ENCODE measurements around the gene ADAMTS6. TPM values are rescaled to one million over a fixed set of nuclear protein-coding genes. Genes with fewer than 3 reads are reported as not detected.

ADAMTS6 gene
- total RNA-seq, 1 experiment from 2014 or later, result 7.2 TPM

DNA sequence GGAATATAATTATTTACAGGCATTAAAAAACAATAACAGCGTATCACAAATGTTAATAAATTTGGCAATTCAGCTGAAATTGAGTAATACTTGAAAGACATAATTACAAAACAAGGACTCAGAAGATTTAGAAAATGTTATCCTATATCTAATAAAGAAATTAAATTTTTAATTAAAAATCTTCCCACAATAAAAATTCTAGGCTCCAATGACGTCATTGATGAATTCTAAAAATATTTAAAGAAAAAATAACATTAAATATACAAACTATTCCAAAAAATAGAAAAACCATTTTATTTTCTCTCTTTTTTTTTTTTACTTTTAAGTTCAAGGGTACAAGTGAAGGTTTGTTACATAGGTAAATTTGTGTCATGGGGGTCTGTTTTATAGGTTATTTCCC lies 161.5 kb downstream of the ADAMTS6 start:
- H3K4me1 ChIP-seq, result no peaks in the 10 kb centered on the region
- DNase-seq, result no peak
- no peak overlapping the region for H3K4me3 ChIP-seq
- peaks cover 4% of the 10 kb centered on the region; the same call in 1 of the 2 replicates for H3K9me3 ChIP-seq (replicated peaks)
- H3K27me3 ChIP-seq, result no peaks in the 10 kb centered on the region
- H3K36me3 ChIP-seq, result no peaks in the 10 kb centered on the region
- no peak overlapping the region for H3K27ac ChIP-seq

GRCh38 chr5:65307931-65308330 lies 173.8 kb downstream of the ADAMTS6 start:
- no peak overlapping the region for H3K4me3 ChIP-seq
- H3K27ac ChIP-seq, result no peak overlapping the region
- no peaks in the 10 kb centered on the region for H3K36me3 ChIP-seq
- no peaks in the 10 kb centered on the region for H3K27me3 ChIP-seq
- no peaks in the 10 kb centered on the region for H3K9me3 ChIP-seq (replicated peaks)
- DNase-seq, result no peak
- H3K4me1 ChIP-seq, result no peaks in the 10 kb centered on the region

- H3K36me3 ChIP-seq, result no peaks in the 10 kb centered on the region
- H3K4me3 ChIP-seq, result no peak overlapping the region
- no peak overlapping the region for H3K27ac ChIP-seq
- no peaks in the 10 kb centered on the region for H3K9me3 ChIP-seq (replicated peaks)
- H3K27me3 ChIP-seq, result no peaks in the 10 kb centered on the region
- no peak for DNase-seq
- no peaks in the 10 kb centered on the region for H3K4me1 ChIP-seq
These were observed 174.6 kb downstream of the ADAMTS6 start for GRCh38 chr5:65307088-65307487.

- no peaks in the 10 kb centered on the region for H3K27me3 ChIP-seq
- no peak overlapping the region for H3K4me3 ChIP-seq
- no peaks in the 10 kb centered on the region for H3K4me1 ChIP-seq
- no peaks in the 10 kb centered on the region for H3K36me3 ChIP-seq
- no peak overlapping the region for H3K27ac ChIP-seq
- no peaks in the 10 kb centered on the region for H3K9me3 ChIP-seq (replicated peaks)
- no peak for DNase-seq
These were observed 175.8 kb downstream of the ADAMTS6 start for GRCh38 chr5:65305913-65306312.

DNA sequence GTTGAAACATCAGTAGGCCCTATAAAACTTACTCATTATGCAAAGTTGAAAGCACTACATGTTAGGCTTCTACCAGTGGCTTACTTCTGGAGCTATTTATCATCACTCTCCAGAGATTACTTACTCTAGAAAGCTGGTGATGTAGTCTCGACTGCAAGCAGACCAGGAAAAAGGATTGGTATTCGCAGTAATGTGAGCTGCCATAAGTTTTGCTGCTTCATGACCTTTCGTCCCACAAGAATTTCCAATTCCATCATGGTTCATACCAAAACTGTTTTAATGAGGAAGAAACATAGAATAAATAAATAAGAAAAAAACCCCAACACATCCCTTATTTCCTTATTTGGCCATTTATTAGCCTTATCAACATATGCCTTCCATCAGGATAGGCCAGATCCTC lies 181.9 kb downstream of the ADAMTS6 start:
- no peaks in the 10 kb centered on the region for H3K27me3 ChIP-seq
- no peak overlapping the region for H3K27ac ChIP-seq
- DNase-seq, result no peak
- no peaks in the 10 kb centered on the region for H3K36me3 ChIP-seq
- H3K4me1 ChIP-seq, result no peaks in the 10 kb centered on the region
- H3K9me3 ChIP-seq (replicated peaks), result no peaks in the 10 kb centered on the region
- no peak overlapping the region for H3K4me3 ChIP-seq

- Histone ChIP-seq H3K4me1 (no peaks in the 10 kb centered on the region), H3K9me3 (replicated peaks) (no peaks in the 10 kb centered on the region), H3K4me3 (no peak overlapping the region), H3K27ac (no peak overlapping the region), H3K36me3 (no peaks in the 10 kb centered on the region), H3K27me3 (no peaks in the 10 kb centered on the region)
- no peak for DNase-seq
These were observed 185.7 kb downstream of the ADAMTS6 start for GRCh38 chr5:65296067-65296466.

DNA sequence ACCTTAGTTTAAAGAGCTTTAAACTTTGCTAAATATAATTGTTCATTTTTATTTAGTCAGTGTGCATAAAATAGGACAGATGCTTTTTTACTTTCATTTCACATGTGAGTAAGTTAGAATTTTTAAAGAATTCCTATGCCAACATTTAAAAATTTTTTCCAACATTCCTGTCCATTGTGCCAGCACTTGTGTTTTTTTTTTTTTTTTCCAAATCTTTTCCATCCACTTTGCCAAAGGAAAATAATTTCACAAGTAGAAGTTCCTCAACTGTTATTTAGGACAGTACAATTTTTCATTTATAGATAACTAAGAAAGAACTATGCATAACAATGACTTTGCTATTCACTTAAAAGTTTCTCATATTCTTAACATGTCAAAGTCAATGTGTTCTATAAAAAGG lies 189.5 kb downstream of the ADAMTS6 start:
- no peaks in the 10 kb centered on the region for H3K27me3 ChIP-seq
- H3K36me3 ChIP-seq, result no peaks in the 10 kb centered on the region
- no peak for DNase-seq
- H3K27ac ChIP-seq, result no peak overlapping the region
- no peak overlapping the region for H3K4me3 ChIP-seq
- no peaks in the 10 kb centered on the region for H3K9me3 ChIP-seq (replicated peaks)
- H3K4me1 ChIP-seq, result no peaks in the 10 kb centered on the region

DNA sequence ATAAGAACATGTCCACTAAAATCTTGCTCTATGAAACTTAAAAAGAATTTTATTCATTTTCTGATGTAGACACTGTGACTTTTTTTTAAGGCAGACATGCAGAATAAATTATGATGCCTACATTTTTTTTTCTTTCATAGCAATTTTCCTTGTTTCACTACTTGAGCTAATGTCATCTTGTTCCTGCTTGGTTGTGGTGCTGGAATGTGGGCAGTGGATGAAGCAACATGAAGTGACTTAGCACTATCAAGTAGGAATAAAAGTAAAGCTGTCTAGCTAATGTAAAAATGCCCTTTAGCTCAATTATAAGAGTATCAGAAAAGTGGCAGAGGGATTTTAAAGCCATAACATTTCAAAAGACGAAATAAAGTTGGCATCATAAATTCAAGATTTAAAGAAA lies 191.0 kb downstream of the ADAMTS6 start:
- no peak overlapping the region for H3K4me3 ChIP-seq
- H3K9me3 ChIP-seq (replicated peaks), result no peaks in the 10 kb centered on the region
- DNase-seq, result no peak
- no peaks in the 10 kb centered on the region for H3K27me3 ChIP-seq
- H3K27ac ChIP-seq, result no peak overlapping the region
- no peaks in the 10 kb centered on the region for H3K4me1 ChIP-seq
- H3K36me3 ChIP-seq, result no peaks in the 10 kb centered on the region

GRCh38 chr5:65288657-65289056 lies 193.1 kb downstream of the ADAMTS6 start:
- Histone ChIP-seq H3K4me3 (no peak overlapping the region), H3K9me3 (replicated peaks) (no peaks in the 10 kb centered on the region), H3K36me3 (no peaks in the 10 kb centered on the region), H3K27me3 (no peaks in the 10 kb centered on the region), H3K27ac (no peak overlapping the region), H3K4me1 (no peaks in the 10 kb centered on the region)
- no peak for DNase-seq

GRCh38 chr5:65279603-65280002 lies 202.1 kb downstream of the ADAMTS6 start:
- no peak for DNase-seq
- H3K36me3 ChIP-seq, result no peaks in the 10 kb centered on the region
- H3K27ac ChIP-seq, result no peak overlapping the region
- H3K27me3 ChIP-seq, result no peaks in the 10 kb centered on the region
- H3K9me3 ChIP-seq (replicated peaks), result no peaks in the 10 kb centered on the region
- H3K4me3 ChIP-seq, result no peak overlapping the region
- H3K4me1 ChIP-seq, result no peaks in the 10 kb centered on the region

DNA sequence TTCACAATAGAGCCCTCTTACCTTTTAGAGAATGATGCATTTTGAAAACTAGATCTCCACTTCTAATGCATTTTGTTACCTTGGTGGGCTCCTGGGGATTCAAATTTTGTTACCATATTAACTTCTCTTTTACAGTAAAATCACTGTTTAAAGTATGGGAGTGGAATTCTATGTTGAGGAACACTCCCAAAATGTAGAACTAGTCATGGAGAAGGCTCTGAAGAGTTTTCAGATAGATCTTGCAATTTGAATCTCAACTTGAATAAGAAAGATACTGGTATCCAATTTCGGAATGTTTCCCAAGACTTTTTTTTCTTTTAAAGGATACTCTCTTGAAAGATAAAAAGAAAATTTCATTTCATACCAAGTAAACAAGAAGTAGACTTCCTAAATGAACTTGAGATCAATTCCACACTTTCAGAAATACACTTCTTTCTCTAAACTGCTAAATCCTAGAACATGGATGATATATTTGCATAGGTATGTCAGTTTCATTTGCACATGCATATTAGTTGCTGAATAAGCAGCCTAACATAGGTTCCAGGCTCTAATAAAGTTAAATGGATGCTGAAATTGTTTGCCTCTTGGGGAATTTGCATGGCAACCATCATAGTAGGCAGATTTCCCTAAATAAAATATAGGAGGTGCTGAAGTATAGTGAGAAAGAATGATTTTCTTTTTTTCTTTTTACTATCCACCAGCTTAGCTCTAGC lies 205.4 kb downstream of the ADAMTS6 start:
- no peaks in the 10 kb centered on the region for H3K9me3 ChIP-seq (replicated peaks)
- H3K4me3 ChIP-seq, result no peak overlapping the region
- peaks cover 11% of the 10 kb centered on the region for H3K4me1 ChIP-seq
- no peak overlapping the region for H3K27ac ChIP-seq
- no peaks in the 10 kb centered on the region for H3K27me3 ChIP-seq
- 0 out of 2 replicates have a peak, but pooled peaks cover 2% of the 10 kb centered on the region for H3K36me3 ChIP-seq
- no peak for DNase-seq

DNA sequence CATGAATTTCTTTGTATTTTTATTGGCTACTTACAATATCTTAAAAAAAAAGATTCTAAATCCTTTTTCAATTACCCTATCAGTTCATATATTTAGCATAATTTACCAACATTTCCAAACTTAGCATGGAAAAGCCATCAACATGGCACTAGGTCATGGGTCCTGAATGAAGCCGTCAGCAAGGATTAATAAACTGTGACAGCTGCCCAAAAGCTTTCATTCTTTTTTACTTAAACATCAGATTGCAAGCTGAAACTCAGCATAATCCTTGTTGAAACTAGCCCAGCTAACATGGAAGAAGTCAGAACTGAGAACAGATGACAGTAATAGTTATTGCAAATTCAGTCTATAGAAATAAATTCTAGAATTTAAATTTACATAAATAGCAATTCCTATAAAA lies 209.8 kb downstream of the ADAMTS6 start:
- Histone ChIP-seq H3K36me3 (peaks cover 2% of the 10 kb centered on the region; the same call in 1 of the 2 replicates), H3K27ac (peak overlapping the region; percentile 1; the same call in 1 of the 2 replicates)
- peak in 1 of 2 experiments; percentile 57 for DNase-seq

DNA sequence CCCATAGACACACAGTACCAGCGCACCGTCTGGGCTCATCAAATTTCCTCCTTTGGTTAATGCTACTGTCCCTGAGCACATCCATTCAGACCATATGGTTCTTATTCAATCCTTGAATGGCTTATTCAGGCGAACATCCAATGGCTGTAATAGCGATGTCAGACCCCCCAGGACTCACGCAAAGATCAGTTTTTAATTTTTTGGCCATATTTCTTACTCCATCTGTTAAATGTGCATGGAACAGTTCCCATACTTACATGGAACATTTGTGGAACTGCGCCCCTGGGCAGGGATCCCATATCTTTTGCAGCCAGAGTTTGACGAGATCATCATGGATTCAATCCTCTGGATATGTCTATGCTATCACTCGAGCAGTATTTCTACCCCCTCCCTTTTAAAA lies 213.2 kb downstream of the ADAMTS6 start:
- peaks cover 28% of the 10 kb centered on the region for H3K4me1 ChIP-seq
- no peak overlapping the region for H3K27ac ChIP-seq
- no peak for DNase-seq
- no peaks in the 10 kb centered on the region for H3K27me3 ChIP-seq
- no peaks in the 10 kb centered on the region for H3K9me3 ChIP-seq (replicated peaks)
- peaks cover 2% of the 10 kb centered on the region; the same call in 1 of the 2 replicates for H3K36me3 ChIP-seq
- no peak overlapping the region for H3K4me3 ChIP-seq

More for the DNA sequence above, 209.8 kb downstream of the ADAMTS6 start:
- Histone ChIP-seq H3K4me1 (peaks cover 23% of the 10 kb centered on the region), H3K4me3 (no peak overlapping the region), H3K9me3 (replicated peaks) (no peaks in the 10 kb centered on the region), H3K27me3 (no peaks in the 10 kb centered on the region)

- Histone ChIP-seq H3K4me3 (no peak overlapping the region), H3K27me3 (no peaks in the 10 kb centered on the region), H3K4me1 (peaks cover 20% of the 10 kb centered on the region), H3K27ac (no peak overlapping the region), H3K36me3 (no peaks in the 10 kb centered on the region; the same call in none of the 2 replicates), H3K9me3 (replicated peaks) (peaks cover 4% of the 10 kb centered on the region; the same call in 1 of the 2 replicates)
- DNase-seq, result no peak
These were observed 217.3 kb downstream of the ADAMTS6 start for GRCh38 chr5:65264420-65264819.

DNA sequence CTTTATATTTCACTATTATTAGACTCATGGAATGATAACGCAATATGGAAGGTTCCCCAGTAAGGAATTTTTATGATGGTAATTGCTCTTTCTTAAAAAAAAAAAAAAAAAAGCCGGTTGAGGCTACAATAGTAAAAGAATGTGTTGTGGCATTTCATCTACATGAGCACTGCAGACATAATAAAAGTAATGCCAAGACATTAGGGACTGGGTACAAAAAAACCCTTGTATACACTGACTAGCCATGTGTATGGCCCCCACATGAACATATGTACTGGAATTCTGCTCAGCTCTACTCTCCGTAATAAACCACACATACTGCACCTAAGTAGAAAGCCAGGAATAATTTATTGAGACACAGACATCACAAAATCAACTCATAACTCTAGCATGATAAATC lies 218.4 kb downstream of the ADAMTS6 start:
- H3K4me3 ChIP-seq, result no peak overlapping the region
- H3K27ac ChIP-seq, result no peak overlapping the region
- H3K27me3 ChIP-seq, result no peaks in the 10 kb centered on the region
- H3K9me3 ChIP-seq (replicated peaks), result peaks cover 4% of the 10 kb centered on the region; the same call in 1 of the 2 replicates
- H3K36me3 ChIP-seq, result no peaks in the 10 kb centered on the region; the same call in none of the 2 replicates
- no peak for DNase-seq
- H3K4me1 ChIP-seq, result peaks cover 20% of the 10 kb centered on the region

DNA sequence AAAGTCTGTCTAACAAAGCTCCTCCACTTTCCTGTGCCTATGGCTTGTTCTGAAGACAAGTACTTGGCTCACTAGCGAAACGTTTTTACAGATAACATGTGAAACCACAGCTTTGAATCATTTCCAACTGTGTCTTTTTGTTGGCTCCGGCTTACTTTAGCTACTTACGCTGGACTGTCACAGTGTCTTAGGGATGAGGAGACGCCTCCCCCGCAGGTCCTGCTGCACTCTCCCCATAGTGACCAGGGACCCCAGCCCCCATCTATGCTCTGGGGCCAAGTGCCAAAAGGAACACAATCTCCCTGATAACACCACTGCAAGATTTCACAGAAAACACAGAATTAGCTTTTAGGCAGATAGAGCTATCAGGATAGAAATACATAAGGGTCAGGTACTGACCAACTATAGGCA lies 219.1 kb downstream of the ADAMTS6 start:
- Histone ChIP-seq H3K36me3 (no peaks in the 10 kb centered on the region; the same call in none of the 2 replicates), H3K4me1 (peaks cover 20% of the 10 kb centered on the region), H3K27ac (peak overlapping the region; percentile 37), H3K9me3 (replicated peaks) (peaks cover 4% of the 10 kb centered on the region; the same call in 1 of the 2 replicates), H3K27me3 (no peaks in the 10 kb centered on the region), H3K4me3 (peak overlapping the region; percentile 6)
- DNase-seq, result peak; percentile 44 to 76

Data from SJCRH30 (cell line).